HG03103 (cell line): ENCODE data around the gene FAM13A.

Experiments
- ATAC-seq: cut with Tn5 transposase; IDR thresholded peaks from one replicate; pipeline ENCODE4 v1.9.1; 2021; ENCODE audit warnings: low read depth; ENCODE audit not compliant: unreplicated experiment

FAM13A gene

GRCh38 chr4:88697141-88697540, 359.8 kb downstream of the FAM13A start:
- no peak for ATAC-seq

DNA sequence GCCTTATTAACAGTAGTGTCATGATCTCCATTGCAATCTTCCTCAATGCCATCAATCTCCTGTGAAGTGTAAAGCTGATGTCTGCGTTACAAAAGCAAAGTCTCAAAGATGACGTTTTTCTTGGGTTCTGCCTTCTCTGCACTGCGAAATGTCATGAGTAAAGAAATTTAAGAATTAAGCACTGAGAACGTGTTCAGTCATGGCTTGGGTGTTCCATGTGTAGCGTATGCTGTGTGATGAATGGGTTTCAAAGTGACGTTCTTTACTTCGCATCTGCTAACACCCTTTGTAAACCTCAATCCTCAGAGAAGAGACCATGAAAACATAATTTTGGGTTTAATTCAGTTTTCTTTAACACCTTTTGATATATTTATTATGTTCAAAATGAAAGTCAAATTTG, 360.4 kb downstream of the FAM13A start:
- ATAC-seq, result no peak

- no peak for ATAC-seq
Measured at GRCh38 chr4:88693792-88694191, 363.2 kb downstream of the FAM13A start.

DNA sequence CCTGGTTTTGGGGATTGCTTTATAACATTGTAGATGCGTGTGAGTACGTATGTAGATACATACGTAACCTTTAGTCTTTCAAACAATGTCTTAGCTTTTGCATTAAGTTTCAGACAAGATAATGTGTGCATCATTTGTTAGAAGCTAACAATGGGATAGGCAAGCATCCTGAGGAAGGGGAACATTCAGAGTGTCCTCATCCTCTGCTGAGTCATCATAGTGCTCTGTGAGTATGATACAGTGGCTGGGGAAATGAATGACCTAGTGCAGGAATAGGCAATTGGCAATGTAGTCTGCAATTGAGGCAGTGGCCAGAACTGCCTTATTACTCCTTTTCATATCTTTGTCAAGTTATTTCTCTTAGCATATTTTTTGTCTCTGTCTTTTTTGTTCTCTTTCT, 366.6 kb downstream of the FAM13A start:
- ATAC-seq, result no peak

DNA sequence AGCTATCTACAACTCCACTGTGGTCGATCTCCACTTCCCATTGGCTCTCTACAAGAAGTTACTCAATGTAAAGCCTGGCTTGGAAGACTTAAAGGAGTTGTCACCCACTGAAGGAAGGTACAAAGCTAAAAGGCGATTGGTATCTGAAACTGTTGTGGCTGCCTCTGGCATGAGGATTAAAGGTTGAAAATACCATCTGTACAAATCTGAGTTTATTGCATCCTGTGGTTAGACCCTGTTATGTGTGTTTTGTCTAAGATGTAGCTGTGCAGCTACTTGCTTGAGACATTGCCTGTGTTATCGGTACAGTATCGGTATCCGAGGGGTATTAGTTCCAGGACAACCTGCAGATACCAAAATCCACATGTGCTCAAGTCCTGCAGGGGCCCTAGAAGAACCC, 375.8 kb downstream of the FAM13A start:
- no peak for ATAC-seq
